Mammary epithelial cell (primary cell): ENCODE data around the gene TENM4.

Source experiments
- CTCF ChIP-seq, 2 donors: IDR thresholded peaks in 1 of 2; conservative IDR thresholded peaks in 1 of 2; 2 replicates each; pipeline ENCODE4 v1.5.1; 2011 to 2012; ENCODE audit warnings: inconsistent platforms in 2 of 2, low read length in 2 of 2, mild to moderate bottlenecking in 2 of 2, control low read depth in 1 of 2, low read depth in 1 of 2; ENCODE audit not compliant: insufficient read depth in 1 of 2; ENCODE audit errors: extremely low read depth in 1 of 2
- EZH2 ChIP-seq: IDR thresholded peaks from 2 replicates; pipeline ENCODE4 v1.6.1; 2012; ENCODE audit warnings: low read length, inconsistent platforms, borderline replicate concordance

GRCh38 chr11:79287952-79288351, 152.9 kb downstream of the TENM4 start:
- no peak for TF ChIP-seq CTCF (conservative IDR thresholded peaks at IDR 0.05 in 1 of 2, IDR thresholded peaks at IDR 0.05 in 1 of 2; ENCODE audit: extremely low read depth in 1 of 2, insufficient read depth in 1 of 2, low read depth in 1 of 2, low read length in 2 of 2)
- no peak for TF ChIP-seq EZH2
